SU-DHL-6 (cell line): ENCODE results near the gene ADSS1.

Source experiments
- H2AFZ ChIP-seq: fragments of 200-600 bp; sonication (generic); 2 replicates; pipeline ENCODE4 v1.6.1; 2014; ENCODE audit warnings: low read depth, mild to moderate bottlenecking, moderate library complexity, mixed read lengths, antibody characterized with exemption, low read length; ENCODE audit not compliant: severe bottlenecking
- H3F3A ChIP-seq: fragments of 200-600 bp; shearing (Covaris generic); 2 replicates; pipeline ENCODE4 v1.6.0; 2016; ENCODE audit warnings: antibody characterized with exemption, mild to moderate bottlenecking; ENCODE audit not compliant: insufficient read depth
- H3K27ac ChIP-seq: fragments of 200-600 bp; sonication (generic); 2 replicates; pipeline ENCODE4 v1.5.1; 2016; ENCODE audit warnings: low read depth, mild to moderate bottlenecking, low read length, moderate library complexity, mixed read lengths
- H3K27me3 ChIP-seq: fragments of 200-600 bp; sonication (generic), shearing (Covaris generic); 2 replicates; pipeline ENCODE4 v1.6.0; 2014; ENCODE audit warnings: mild to moderate bottlenecking, low read length
- H3K36me3 ChIP-seq: fragments of 200-600 bp; sonication (generic); 2 replicates; pipeline ENCODE4 v1.6.1; 2014; ENCODE audit warnings: mild to moderate bottlenecking, low read length, mixed read lengths
- H3K4me2 ChIP-seq: fragments of 300-600, 200-600 bp; shearing (Covaris generic), sonication (generic); 2 replicates; pipeline ENCODE4 v1.6.0; 2014; ENCODE audit warnings: low read length, low read depth, mild to moderate bottlenecking; ENCODE audit not compliant: poor library complexity, severe bottlenecking
- H3K4me3 ChIP-seq: fragments of 200-600 bp; sonication (generic); 2 replicates; pipeline ENCODE4 v1.5.1; 2014; ENCODE audit warnings: antibody characterized with exemption, low read length, mild to moderate bottlenecking, mixed read lengths; ENCODE audit not compliant: insufficient read depth, poor library complexity, severe bottlenecking
- H3K79me2 ChIP-seq: fragments of 200-600 bp; sonication (generic); 2 replicates; pipeline ENCODE4 v1.6.1; 2014; ENCODE audit warnings: mild to moderate bottlenecking, low read length, moderate library complexity; ENCODE audit not compliant: insufficient read depth
- H3K9ac ChIP-seq: fragments of 200-600 bp; sonication (generic); 2 replicates; pipeline ENCODE4 v1.7.0; 2014; ENCODE audit warnings: mild to moderate bottlenecking, low read length
- H3K9me2 ChIP-seq: fragments of 200-600 bp; sonication (generic); replicated peaks from 2 replicates; pipeline ENCODE4 v1.6.1; 2014; ENCODE audit warnings: low read length; ENCODE audit not compliant: insufficient read depth
- H3K9me3 ChIP-seq: fragments of 200-600 bp; sonication (generic); 2 replicates; pipeline ENCODE4 v1.6.1; 2014; ENCODE audit warnings: low read length, mixed read lengths; ENCODE audit not compliant: insufficient read depth
- H4K20me1 ChIP-seq: fragments of 200-600 bp; sonication (generic); 2 replicates; pipeline ENCODE4 v1.6.1; 2014; ENCODE audit warnings: low read depth, mild to moderate bottlenecking, antibody characterized with exemption, low read length, moderate library complexity, mixed read lengths
- CTCF ChIP-seq: fragments of 200-600 bp; sonication (generic); IDR thresholded peaks from one replicate; pipeline ENCODE4 v1.5.1; 2017; ENCODE audit warnings: antibody characterized with exemption, mild to moderate bottlenecking, low read length, moderate library complexity; ENCODE audit not compliant: insufficient read depth, poor library complexity, severe bottlenecking
- EZH2phosphoT487 ChIP-seq: fragments of 200-600 bp; sonication (generic), shearing (Covaris generic); conservative IDR thresholded peaks from 2 replicates; pipeline ENCODE4 v1.6.1; 2018; ENCODE audit warnings: mild to moderate bottlenecking, antibody characterized with exemption, low read length, moderate library complexity, mixed read lengths

The ADSS1 gene

GRCh38 chr14:104796687-104797081, 72.7 kb downstream of the ADSS1 start:
- H3K9me2 ChIP-seq = no peaks in the 10 kb centered on the region

More at GRCh38 chr14:104796687-104797081, 72.7 kb downstream of the ADSS1 start:
- Histone ChIP-seq H3K9ac (no peak overlapping the region), H3K27ac (no peak overlapping the region), H3K36me3 (no peaks in the 10 kb centered on the region), H3K27me3 (no peaks in the 10 kb centered on the region), H3F3A (peaks cover 19% of the 10 kb centered on the region), H3K9me3 (no peaks in the 10 kb centered on the region), H2AFZ (no peak overlapping the region), H3K4me2 (no peak overlapping the region), H4K20me1 (no peaks in the 10 kb centered on the region), H3K79me2 (peaks cover 8% of the 10 kb centered on the region; the same call in 1 of the 2 replicates), H3K4me3 (no peak overlapping the region)
- TF ChIP-seq CTCF (no peak), EZH2phosphoT487 (no peak)
